Measurements from ENCODE around the gene FKBP10.

DNA sequence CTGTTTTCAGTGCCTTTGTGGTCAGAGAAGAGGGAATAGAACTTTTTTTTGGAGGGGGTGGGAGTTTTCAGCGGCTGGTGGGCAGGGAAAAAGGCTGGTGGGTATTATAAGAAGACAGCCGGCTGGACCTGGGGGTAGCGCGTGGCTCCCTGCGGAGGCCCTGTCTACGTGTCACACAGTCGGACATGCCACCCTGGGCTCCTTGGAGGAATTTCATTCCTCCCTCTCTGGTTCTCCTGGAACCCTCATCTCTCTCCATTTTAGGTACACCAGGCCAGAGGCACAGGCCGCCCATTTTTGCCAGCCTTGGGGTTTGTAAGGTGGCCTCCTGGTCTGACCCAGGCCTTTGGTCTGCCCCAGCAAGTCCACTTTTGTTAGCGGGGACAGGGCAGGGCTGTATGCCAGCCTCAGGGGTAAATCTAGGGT, 908 bp downstream of the FKBP10 start:
- TF ChIP-seq BHLHE40 (IDR thresholded peaks at IDR 0.05; ENCODE audit: borderline replicate concordance) (no peak), HDGF (IDR thresholded peaks at IDR 0.05; ENCODE audit: borderline replicate concordance) (no peak), LEF1 (IDR thresholded peaks at IDR 0.05; ENCODE audit: borderline replicate concordance) (no peak), FOXK2 (IDR thresholded peaks at IDR 0.05) (no peak), FOXA1 (IDR thresholded peaks at IDR 0.05) (no peak), SUZ12 (IDR thresholded peaks at IDR 0.05) (no peak), SP1 (IDR thresholded peaks at IDR 0.05) (no peak), ARNT (IDR thresholded peaks at IDR 0.05) (no peak), CTBP1 (IDR thresholded peaks at IDR 0.05; ENCODE audit: borderline replicate concordance) (no peak), TARDBP (IDR thresholded peaks at IDR 0.05) (no peak)
- TF ChIP-seq, protein P1, sequence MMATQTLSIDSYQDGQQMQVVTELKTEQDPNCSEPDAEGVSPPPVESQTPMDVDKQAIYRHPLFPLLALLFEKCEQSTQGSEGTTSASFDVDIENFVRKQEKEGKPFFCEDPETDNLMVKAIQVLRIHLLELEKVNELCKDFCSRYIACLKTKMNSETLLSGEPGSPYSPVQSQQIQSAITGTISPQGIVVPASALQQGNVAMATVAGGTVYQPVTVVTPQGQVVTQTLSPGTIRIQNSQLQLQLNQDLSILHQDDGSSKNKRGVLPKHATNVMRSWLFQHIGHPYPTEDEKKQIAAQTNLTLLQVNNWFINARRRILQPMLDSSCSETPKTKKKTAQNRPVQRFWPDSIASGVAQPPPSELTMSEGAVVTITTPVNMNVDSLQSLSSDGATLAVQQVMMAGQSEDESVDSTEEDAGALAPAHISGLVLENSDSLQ (IDR thresholded peaks at IDR 0.05) = no peak

Data from HEK293T (cell line).